ENCODE data around the gene BPIFA3.

- TF ChIP-seq FOXM1 (IDR thresholded peaks at IDR 0.05; ENCODE audit: borderline replicate concordance) (no peak), FOXA1 (IDR thresholded peaks at IDR 0.05) (no peak), ELF4 (IDR thresholded peaks at IDR 0.05) (no peak), BHLHE40 (IDR thresholded peaks at IDR 0.05; ENCODE audit: borderline replicate concordance) (no peak), ARNT (IDR thresholded peaks at IDR 0.05) (no peak), ZNF384 (IDR thresholded peaks at IDR 0.05) (no peak), SP1 (IDR thresholded peaks at IDR 0.05) (no peak), SUZ12 (IDR thresholded peaks at IDR 0.05) (no peak), HDGF (IDR thresholded peaks at IDR 0.05; ENCODE audit: borderline replicate concordance) (no peak), L3MBTL2 (conservative IDR thresholded peaks at IDR 0.05) (no peak), FOXK2 (IDR thresholded peaks at IDR 0.05) (no peak)
- TF ChIP-seq, protein P1, sequence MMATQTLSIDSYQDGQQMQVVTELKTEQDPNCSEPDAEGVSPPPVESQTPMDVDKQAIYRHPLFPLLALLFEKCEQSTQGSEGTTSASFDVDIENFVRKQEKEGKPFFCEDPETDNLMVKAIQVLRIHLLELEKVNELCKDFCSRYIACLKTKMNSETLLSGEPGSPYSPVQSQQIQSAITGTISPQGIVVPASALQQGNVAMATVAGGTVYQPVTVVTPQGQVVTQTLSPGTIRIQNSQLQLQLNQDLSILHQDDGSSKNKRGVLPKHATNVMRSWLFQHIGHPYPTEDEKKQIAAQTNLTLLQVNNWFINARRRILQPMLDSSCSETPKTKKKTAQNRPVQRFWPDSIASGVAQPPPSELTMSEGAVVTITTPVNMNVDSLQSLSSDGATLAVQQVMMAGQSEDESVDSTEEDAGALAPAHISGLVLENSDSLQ (IDR thresholded peaks at IDR 0.05): no peak
Measured at GRCh38 chr20:33250666-33251065, 33.5 kb downstream of the BPIFA3 start.

Measured in HEK293T (cell line).